Skeletal muscle tissue (tissue), 4 donors: ENCODE results near the gene RAPSN. TPM values are rescaled to one million over a fixed set of nuclear protein-coding genes. Genes with fewer than 3 reads are reported as not detected.
A peak's percentile ranks its signal among the peaks of the same experiment; 100 is the strongest.

Experiments
- H3K27ac ChIP-seq: one replicate; pipeline ENCODE4 v1.7.0; 2013; ENCODE audit warnings: mild to moderate bottlenecking, low read depth, low read length, inconsistent platforms
- H3K27me3 ChIP-seq, 3 donors: one replicate each; pipeline ENCODE4 v1.7.0; 2013; ENCODE audit warnings: low read length in 3 of 3; ENCODE audit not compliant: control insufficient read depth in 3 of 3, insufficient read depth in 3 of 3
- H3K36me3 ChIP-seq, 3 donors: one replicate each; pipeline ENCODE4 v1.7.0; 2013; ENCODE audit warnings: low read length in 3 of 3; ENCODE audit not compliant: control insufficient read depth in 3 of 3, insufficient read depth in 3 of 3
- H3K4me1 ChIP-seq, 3 donors: one replicate each; pipeline ENCODE4 v1.7.0; 2013; ENCODE audit warnings: low read length in 3 of 3, mild to moderate bottlenecking in 3 of 3; ENCODE audit not compliant: control insufficient read depth in 3 of 3, insufficient read depth in 3 of 3
- H3K4me3 ChIP-seq, 3 donors: one replicate each; pipeline ENCODE4 v1.7.0; 2013; ENCODE audit warnings: low read length in 3 of 3
- H3K9ac ChIP-seq, 3 donors: one replicate each; pipeline ENCODE4 v1.7.0; 2013; ENCODE audit warnings: low read length in 3 of 3, mild to moderate bottlenecking in 3 of 3, moderate library complexity in 2 of 3, low read depth in 1 of 3
- H3K9me3 ChIP-seq, 3 donors: one replicate each; pipeline ENCODE4 v1.7.0; 2013; ENCODE audit warnings: low read length in 3 of 3; ENCODE audit not compliant: control insufficient read depth in 3 of 3
- total RNA-seq: library from RNA; depleted of rRNA; stranded (reverse); fragments of >200 nt; gene quantifications from one replicate; pipeline ENCODE4 v1.2.3, GENCODE V29; 2014
- donor health status: Osteomylitis.

Gene RAPSN
- total RNA-seq, 1 donor from 2014 or later = 44.9 TPM

DNA sequence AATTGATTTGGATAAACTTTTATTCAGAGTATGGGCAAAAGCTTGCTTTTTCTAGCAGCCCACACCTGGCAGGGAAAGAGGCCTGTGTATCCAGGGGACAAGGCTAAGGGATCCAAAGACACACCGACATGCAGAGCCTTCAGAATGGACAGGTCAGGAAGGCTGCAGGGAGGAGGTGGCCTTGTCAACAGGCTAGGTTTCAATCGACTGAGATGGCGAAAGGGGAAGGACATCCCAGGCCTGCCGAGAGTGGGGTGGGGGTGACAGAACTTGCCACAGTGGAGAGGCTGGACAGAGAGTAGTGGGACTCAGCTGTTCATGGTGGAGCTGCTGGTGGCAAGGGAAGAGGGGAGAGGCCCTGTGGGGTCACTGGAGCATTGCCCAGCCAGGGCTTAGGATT is 45.8 kb downstream of the RAPSN start:
- no peak overlapping the region for H3K27ac ChIP-seq
- peaks cover 19 to 28% (median 24%) of the 10 kb centered on the region in 3 donors for H3K4me1 ChIP-seq
- peak overlapping the region in 1 of 3 donors; percentile 25 for H3K9ac ChIP-seq
- H3K4me3 ChIP-seq = no peak overlapping the region
- H3K9me3 ChIP-seq = no peaks in the 10 kb centered on the region
- H3K27me3 ChIP-seq = no peaks in the 10 kb centered on the region
- H3K36me3 ChIP-seq = no peaks in the 10 kb centered on the region

DNA sequence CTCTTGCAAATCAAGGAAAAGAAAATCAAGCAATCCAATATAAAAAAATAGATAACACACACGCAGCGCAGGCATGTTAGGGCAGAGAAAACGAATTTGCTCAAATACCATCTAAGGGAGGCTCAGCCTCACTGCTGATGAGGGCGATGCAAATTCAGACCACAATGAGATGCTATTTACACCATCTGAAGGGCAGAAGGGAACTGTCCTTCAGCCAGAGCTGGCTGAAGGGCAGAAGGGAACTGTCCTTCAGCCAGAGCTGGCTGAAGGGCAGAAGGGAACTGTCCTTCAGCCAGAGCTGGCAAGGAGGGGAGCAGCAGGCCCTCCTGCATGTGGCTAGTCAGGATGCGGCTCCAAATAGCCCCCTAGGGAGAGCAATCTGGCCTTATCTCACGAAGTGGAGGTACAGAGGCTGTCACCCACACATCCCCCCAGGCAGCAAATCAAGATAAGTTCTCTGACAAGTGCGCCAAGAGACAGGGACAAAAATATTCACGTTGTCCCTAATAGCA is 48.1 kb downstream of the RAPSN start:
- H3K4me1 ChIP-seq = peaks cover 7 to 19% (median 12%) of the 10 kb centered on the region in 3 donors
- H3K27ac ChIP-seq = no peak overlapping the region
- peak overlapping the region; percentile 48 to 67 (median 49) for H3K4me3 ChIP-seq
- peak overlapping the region; percentile 59 to 70 (median 68) for H3K9ac ChIP-seq
- no peaks in the 10 kb centered on the region for H3K9me3 ChIP-seq
- H3K27me3 ChIP-seq = no peaks in the 10 kb centered on the region
- no peaks in the 10 kb centered on the region for H3K36me3 ChIP-seq

DNA sequence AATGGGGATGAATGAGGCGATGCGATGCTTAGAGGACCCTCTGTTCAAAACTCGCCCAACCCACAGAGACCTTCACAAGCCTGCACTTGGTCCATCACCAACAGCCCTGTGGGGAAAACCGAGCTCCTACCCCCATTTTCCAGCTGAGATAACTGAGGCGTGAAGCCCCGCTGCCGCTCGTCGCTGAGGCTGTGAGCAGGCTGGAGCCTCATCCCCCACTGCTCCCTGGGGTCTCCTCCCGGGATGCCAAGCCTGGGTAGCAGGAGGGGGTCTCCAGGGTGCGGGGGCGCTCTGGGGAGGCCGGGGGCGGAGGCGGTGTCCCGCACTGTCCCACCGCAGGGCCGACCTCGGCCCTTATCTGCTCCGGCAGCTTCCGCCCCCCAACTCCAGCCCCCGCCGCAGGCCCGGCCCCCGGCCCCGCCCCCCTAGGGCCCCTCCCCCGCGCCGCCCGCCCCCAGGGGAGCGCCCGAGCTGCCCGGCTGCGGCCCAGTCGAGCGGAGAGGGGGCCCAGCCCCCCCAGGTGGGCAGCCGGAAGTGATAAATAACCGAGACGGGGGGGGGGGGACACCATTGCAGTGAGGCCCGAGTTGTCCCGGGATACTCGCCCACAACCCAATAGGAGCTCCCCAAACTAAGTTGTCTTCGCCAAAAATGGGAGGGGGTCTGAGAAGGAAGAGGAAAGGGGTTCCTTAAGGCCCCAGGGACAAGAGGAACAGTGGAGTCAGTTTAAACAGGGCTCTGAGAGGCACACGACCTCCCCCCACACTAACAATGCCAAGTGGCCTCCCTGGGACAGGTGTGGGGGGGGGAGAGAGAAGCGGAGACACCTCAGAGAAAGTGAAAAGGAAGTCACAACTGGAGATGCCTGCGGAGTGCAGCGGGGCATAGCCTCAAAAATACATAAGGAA is 48.8 kb downstream of the RAPSN start:
- Histone ChIP-seq H3K27me3 (no peaks in the 10 kb centered on the region), H3K27ac (no peak overlapping the region), H3K36me3 (no peaks in the 10 kb centered on the region), H3K9me3 (no peaks in the 10 kb centered on the region), H3K4me3 (peak overlapping the region; percentile 54 to 67 (median 59)), H3K9ac (peak overlapping the region; percentile 59 to 74 (median 70)), H3K4me1 (peaks cover 8 to 24% (median 14%) of the 10 kb centered on the region in 3 donors)

DNA sequence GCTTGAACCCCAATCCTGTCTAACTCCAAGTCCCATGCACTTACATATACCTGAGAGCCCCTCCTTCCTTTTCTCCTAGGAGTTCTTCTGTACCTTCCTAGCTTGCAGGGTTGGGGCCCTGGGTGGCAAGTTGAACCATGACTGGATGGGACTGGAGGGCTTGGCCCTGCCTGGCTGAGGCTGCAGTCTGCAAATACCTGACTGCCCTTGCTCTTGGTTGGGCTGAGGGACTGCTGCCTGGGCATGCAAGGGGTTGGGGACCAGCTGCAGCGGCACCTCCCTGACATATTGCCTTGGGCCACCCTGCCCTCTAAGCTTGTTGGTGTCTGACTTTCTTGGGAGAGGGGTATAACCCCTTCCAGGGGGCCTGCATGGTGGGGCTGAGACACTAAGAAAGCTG is 50.4 kb downstream of the RAPSN start:
- no peaks in the 10 kb centered on the region for H3K27me3 ChIP-seq
- no peak overlapping the region for H3K4me3 ChIP-seq
- H3K9me3 ChIP-seq = no peaks in the 10 kb centered on the region
- H3K27ac ChIP-seq = no peak overlapping the region
- H3K36me3 ChIP-seq = no peaks in the 10 kb centered on the region
- no peak overlapping the region for H3K9ac ChIP-seq
- peaks cover 21 to 35% (median 24%) of the 10 kb centered on the region in 3 donors for H3K4me1 ChIP-seq

DNA sequence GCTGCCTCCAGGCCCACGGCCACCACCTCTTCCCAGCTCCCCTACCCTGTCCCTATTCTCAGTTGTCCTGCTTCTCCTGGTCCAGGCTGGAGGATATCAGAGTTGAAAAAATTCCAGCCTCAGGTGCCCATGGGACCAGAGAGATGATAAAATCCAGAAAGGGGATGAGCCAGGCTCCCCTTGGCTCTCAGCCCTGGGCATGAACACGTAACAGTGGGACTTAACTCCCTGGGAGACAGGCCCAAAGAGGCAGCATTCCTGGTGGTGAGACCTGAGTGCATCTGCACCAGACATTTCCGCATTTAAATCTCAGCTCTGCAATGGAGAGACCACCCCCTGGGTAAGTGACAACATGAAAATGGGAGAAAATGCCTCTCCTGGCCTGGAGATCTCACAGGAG is 50.9 kb downstream of the RAPSN start:
- no peak overlapping the region for H3K27ac ChIP-seq
- no peaks in the 10 kb centered on the region for H3K9me3 ChIP-seq
- H3K4me1 ChIP-seq = peaks cover 26 to 40% (median 29%) of the 10 kb centered on the region in 3 donors
- no peak overlapping the region for H3K9ac ChIP-seq
- no peak overlapping the region for H3K4me3 ChIP-seq
- no peaks in the 10 kb centered on the region for H3K36me3 ChIP-seq
- no peaks in the 10 kb centered on the region for H3K27me3 ChIP-seq

DNA sequence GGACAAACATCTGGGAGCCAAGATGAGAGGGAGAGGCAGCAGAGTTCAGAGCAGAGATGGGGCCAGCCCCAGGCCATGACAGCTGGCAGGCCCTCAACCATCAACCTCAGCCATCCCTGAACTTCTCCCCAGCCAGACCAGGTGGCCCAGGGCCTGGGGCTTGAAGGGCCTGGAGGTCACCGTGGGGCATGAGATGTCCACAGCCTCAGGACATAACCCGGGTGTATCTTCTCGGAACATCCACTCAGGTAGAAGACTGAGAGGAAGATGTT is 53.0 kb downstream of the RAPSN start:
- H3K27me3 ChIP-seq = no peaks in the 10 kb centered on the region
- H3K4me1 ChIP-seq = peaks cover 26 to 52% (median 34%) of the 10 kb centered on the region in 3 donors
- H3K9me3 ChIP-seq = no peaks in the 10 kb centered on the region
- no peak overlapping the region for H3K4me3 ChIP-seq
- peak overlapping the region; percentile 82 for H3K27ac ChIP-seq
- H3K36me3 ChIP-seq = no peaks in the 10 kb centered on the region
- peak overlapping the region in 1 of 3 donors; percentile 45 for H3K9ac ChIP-seq

DNA sequence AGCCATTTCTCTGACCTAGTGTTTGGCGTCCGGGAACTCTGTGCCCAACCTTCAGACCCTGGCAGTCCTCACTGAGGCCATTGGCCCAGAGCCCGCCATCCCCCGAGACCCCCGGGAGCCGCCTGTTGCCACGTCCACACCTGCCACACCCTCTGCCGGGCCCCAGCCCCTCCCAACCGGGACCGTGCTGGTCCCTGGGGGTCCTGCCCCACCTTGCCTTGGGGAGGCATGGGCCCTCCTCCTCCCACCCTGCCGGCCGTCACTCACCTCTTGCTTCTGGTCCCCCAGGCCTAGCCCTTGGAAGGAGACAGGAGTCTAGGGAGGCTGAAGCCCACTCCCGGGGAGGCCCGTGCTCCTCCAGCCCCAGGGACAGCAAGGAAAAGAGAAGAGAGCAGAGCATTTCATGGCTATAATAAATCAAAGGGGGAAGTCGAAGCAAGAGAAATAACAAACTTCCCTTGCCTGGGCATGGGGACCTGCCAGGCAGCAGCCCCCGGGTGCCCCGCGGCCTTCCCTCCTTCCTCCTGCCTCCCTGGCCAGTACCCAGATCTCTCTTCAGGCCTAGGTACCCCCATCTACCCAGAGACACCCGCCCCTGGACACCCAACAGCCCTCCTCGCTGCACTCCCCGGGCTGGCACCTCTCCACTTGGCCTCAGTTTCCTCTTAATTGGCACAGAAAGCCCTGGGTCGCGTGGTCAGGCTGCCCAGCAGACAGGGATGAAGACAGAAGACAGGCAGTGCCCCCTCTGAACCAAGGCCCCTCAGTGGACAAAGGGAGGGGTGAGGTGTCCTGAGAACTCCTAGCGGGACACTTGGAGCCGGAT is 53.5 kb downstream of the RAPSN start:
- Histone ChIP-seq H3K36me3 (no peaks in the 10 kb centered on the region), H3K4me3 (no peak overlapping the region), H3K27ac (peak overlapping the region; percentile 82), H3K4me1 (peaks cover 21 to 47% (median 29%) of the 10 kb centered on the region in 3 donors), H3K9ac (peak overlapping the region; percentile 20 to 62 (median 56)), H3K9me3 (no peaks in the 10 kb centered on the region), H3K27me3 (no peaks in the 10 kb centered on the region)

DNA sequence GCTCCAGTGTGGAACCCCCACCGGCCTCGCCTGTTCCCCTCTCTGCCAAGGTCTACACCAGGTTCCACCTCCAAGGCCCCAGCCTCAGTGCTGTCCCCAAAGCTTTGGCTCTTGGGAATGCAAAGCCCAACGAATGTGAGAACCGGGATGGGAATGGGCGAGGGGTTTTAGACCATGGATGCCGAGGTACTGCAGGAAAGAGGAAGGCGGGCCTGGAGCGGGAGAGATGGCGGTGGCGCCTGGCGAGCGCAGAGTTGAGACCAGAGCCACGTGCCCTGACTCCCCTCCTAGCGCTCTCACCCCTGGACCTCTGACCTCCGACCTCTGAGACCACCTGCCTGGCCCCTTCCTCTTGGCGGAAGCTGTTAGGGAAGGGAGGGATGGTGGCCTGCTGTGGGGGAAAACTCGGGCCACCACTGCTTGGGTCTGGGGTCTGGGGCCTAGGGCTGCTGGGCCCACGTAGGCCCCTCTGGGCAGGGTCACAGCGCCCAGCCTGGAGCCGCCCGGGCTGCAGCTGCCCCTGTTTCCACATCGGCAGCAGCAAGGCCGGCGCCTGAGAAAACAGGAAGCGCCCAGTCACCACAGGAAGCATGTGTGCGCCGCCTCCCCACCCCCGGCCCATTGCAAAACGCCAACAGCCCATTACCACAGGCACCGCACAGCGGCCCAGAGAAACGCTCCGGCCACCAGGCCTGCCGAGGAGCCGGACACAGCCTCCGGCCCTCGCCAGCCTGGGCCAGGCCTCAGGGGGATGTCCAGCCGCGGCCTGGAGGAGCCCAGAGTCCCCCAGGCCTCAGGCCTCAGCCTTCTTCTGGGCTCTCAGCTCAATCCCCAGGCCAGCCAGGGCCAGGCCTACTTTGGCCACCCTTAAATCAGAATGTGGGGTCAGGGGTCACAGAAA is 54.4 kb downstream of the RAPSN start:
- peaks cover 18 to 41% (median 24%) of the 10 kb centered on the region in 3 donors for H3K4me1 ChIP-seq
- H3K36me3 ChIP-seq = no peaks in the 10 kb centered on the region
- peak overlapping the region in 1 of 3 donors; percentile 36 for H3K4me3 ChIP-seq
- peak overlapping the region in 2 of 3 donors; percentile 56 to 62 for H3K9ac ChIP-seq
- H3K27me3 ChIP-seq = no peaks in the 10 kb centered on the region
- H3K9me3 ChIP-seq = no peaks in the 10 kb centered on the region
- H3K27ac ChIP-seq = peak overlapping the region; percentile 82

DNA sequence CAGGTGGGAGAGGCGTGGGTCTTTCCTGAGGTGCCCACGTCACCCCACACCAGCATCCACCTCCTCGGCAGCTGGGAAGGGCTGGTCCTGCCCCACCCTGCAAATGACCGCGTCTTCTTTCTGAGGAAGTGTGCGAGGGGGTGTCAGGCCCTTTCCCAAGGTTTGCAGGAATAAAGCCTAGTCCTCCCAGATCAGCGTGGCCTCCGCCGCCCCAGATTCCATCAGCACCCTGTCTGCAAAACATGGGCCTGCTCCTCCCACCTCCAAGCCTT is 55.0 kb downstream of the RAPSN start:
- peak overlapping the region; percentile 20 to 54 (median 32) for H3K9ac ChIP-seq
- H3K27ac ChIP-seq = peak overlapping the region; percentile 82
- no peaks in the 10 kb centered on the region for H3K27me3 ChIP-seq
- H3K4me3 ChIP-seq = peak overlapping the region in 1 of 3 donors; percentile 36
- H3K9me3 ChIP-seq = no peaks in the 10 kb centered on the region
- peaks cover 18 to 40% (median 24%) of the 10 kb centered on the region in 3 donors for H3K4me1 ChIP-seq
- H3K36me3 ChIP-seq = no peaks in the 10 kb centered on the region
